ENCODE data around the gene HAGHL.
A peak's percentile ranks its signal among the peaks of the same experiment; 100 is the strongest.

The HAGHL gene

GRCh38 chr16:726438-727290 is at the start of gene HAGHL, which contains the start of gene CCDC78:
Gene HAGHL, plus strand, starts transcription at chr16:727106. Its CDS starts 404 bp downstream, at chr16:727510.
Gene CCDC78, minus strand, starts transcription at chr16:726443. Its CDS starts 76 bp downstream, at chr16:726367.
- no peak for DNase-seq

- DNase-seq, result no peak
Measured at GRCh38 chr16:677316-678190, 49.4 kb upstream of the HAGHL start.

- DNase-seq, result no peak
Measured at GRCh38 chr16:678209-678857, 48.6 kb upstream of the HAGHL start.

- peak; percentile 60 for DNase-seq
Measured at GRCh38 chr16:678858-679813, 47.8 kb upstream of the HAGHL start.

GRCh38 chr16:679814-680624 is 46.9 kb upstream of the HAGHL start, which contains the start of gene STUB1:
Gene STUB1, plus strand, starts transcription at chr16:680410. Its CDS starts 116 bp downstream, at chr16:680526.
- peak; percentile 60 for DNase-seq

GRCh38 chr16:680625-680945 is 46.3 kb upstream of the HAGHL start:
- DNase-seq, result no peak

GRCh38 chr16:680967-681745 is 45.8 kb upstream of the HAGHL start:
- DNase-seq, result peak; percentile 10

GRCh38 chr16:681746-682427 is 45.0 kb upstream of the HAGHL start:
- DNase-seq, result no peak

- DNase-seq, result no peak
Measured at GRCh38 chr16:682493-683395, 44.2 kb upstream of the HAGHL start.

GRCh38 chr16:683396-684070 is 43.4 kb upstream of the HAGHL start:
- no peak for DNase-seq

- peak; percentile 89 for DNase-seq
Measured at GRCh38 chr16:684071-684794, 42.7 kb upstream of the HAGHL start, which contains the start of gene JMJD8. Gene JMJD8, minus strand, starts transcription at chr16:684334. Its CDS starts 15 bp downstream, at chr16:684319.

GRCh38 chr16:684961-685696 is 41.8 kb upstream of the HAGHL start:
- no peak for DNase-seq

- DNase-seq, result no peak
Measured at GRCh38 chr16:685967-686366, 40.9 kb upstream of the HAGHL start.

GRCh38 chr16:686459-687260 is 40.2 kb upstream of the HAGHL start:
- no peak for DNase-seq

- no peak for DNase-seq
Measured at GRCh38 chr16:687499-687898, 39.4 kb upstream of the HAGHL start.
